ENCODE measurements around the gene ATXN2. TPM values are rescaled to one million over a fixed set of nuclear protein-coding genes. Genes with fewer than 3 reads are reported as not detected.
A peak's percentile ranks its signal among the peaks of the same experiment; 100 is the strongest.

ATXN2 gene
- total and polyA plus RNA-seq, 9 of the 15 experiments (the other 6 are each of a cell fraction or from before 2014, with no cell fraction given), result 16.8 to 67.8 (median 29.3) TPM

- TF ChIP-seq FOXM1 (IDR thresholded peaks at IDR 0.05; ENCODE audit: low read depth) (no peak), FOXM1 (CRISPR knock-in tag; IDR thresholded peaks at IDR 0.05; ENCODE audit: low read depth) (no peak), FIP1L1 (IDR thresholded peaks at IDR 0.05; ENCODE audit: low read depth, low read length, poor library complexity, severe bottlenecking) (no peak), MAFG (tag; conservative IDR thresholded peaks at IDR 0.05) (no peak; the same call in 1 of the 2 replicates), CXXC5 (CRISPR knock-in tag; IDR thresholded peaks at IDR 0.05) (no peak), MBD1 (CRISPR knock-in tag; IDR thresholded peaks at IDR 0.05) (no peak), ZNF318 (IDR thresholded peaks at IDR 0.05; ENCODE audit: borderline replicate concordance in 1 of 2, low read depth in 1 of 2) (no peak), CEBPZ (IDR thresholded peaks at IDR 0.05; ENCODE audit: borderline replicate concordance, low read depth, low read length) (no peak), ZNF143 (CRISPR knock-in tag; IDR thresholded peaks at IDR 0.05) (no peak), KDM1A (IDR thresholded peaks at IDR 0.05) (no peak), HMGN3 (IDR thresholded peaks at IDR 0.05; ENCODE audit: borderline replicate concordance, extremely low read depth, insufficient read length, low read depth, low read length) (no peak), ERF (CRISPR knock-in tag; IDR thresholded peaks at IDR 0.05) (no peak), ZBTB7A (IDR thresholded peaks at IDR 0.05; ENCODE audit: borderline replicate concordance, control insufficient read depth, low read depth, low read length) (no peak), SMARCA4 (IDR thresholded peaks at IDR 0.05) (peak; percentile 73)
Measured at GRCh38 chr12:111437816-111438454, 161.2 kb downstream of the ATXN2 start (continued).

Measured in K562 (cell line).